Spleen (tissue), 7 donors: ENCODE measurements around the gene NCR3LG1.

Experiments used
- POLR2A ChIP-seq, 3 donors: fragments of 450-650 bp; IDR thresholded peaks; one replicate each; pipeline ENCODE4 v1.5.1; 2017; ENCODE audit warnings: antibody characterized with exemption in 3 of 3, mild to moderate bottlenecking in 1 of 3
- TF ChIP-seq, protein P1 (sequence below), 11 experiments: fragments of 200-600 bp in 7 of 11; fragments of 450-650 bp in 4 of 11; sonication (generic) in 4 of 11; IDR thresholded peaks in 8 of 11; conservative IDR thresholded peaks in 3 of 11; 1 replicate in 7 of 11; 2 replicates in 4 of 11; pipeline versions ENCODE4 v1.4.0 to v1.8.0; 2016 to 2021; ENCODE audit warnings: antibody characterized with exemption in 11 of 11, inconsistent platforms in 4 of 11, mild to moderate bottlenecking in 1 of 11
- donor health status: DM: no; HTN: no; CAD: no; lungs with moderate emphysema.
- donor health status: DM: no; HTN: no; CAD: no.
- donor health status: DM: no; HTN: no; CAD: no.

DNA sequence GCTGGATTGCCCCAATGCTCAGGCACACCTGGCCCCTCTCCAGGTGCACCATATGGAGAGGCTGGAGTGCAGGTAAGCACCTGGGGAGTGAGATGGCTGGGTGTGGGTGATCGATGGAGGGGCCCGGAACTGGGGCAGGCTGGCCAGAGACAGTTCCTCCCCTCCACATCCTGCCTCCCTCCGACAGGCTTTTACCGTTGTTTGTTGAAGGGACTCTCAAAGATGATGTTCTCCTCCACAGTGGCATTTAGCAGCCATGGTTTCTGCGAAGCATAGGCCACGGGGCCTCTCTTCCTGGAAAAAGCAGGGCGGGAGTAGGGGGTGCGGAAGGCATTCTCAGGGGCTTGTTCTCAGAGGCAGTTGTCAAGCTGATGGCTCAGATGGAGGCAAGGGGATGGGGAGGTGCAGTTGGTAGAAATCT, 62.7 kb downstream of the NCR3LG1 start:
- TF ChIP-seq POLR2A (IDR thresholded peaks at IDR 0.05), result no peak
- TF ChIP-seq, protein P1, sequence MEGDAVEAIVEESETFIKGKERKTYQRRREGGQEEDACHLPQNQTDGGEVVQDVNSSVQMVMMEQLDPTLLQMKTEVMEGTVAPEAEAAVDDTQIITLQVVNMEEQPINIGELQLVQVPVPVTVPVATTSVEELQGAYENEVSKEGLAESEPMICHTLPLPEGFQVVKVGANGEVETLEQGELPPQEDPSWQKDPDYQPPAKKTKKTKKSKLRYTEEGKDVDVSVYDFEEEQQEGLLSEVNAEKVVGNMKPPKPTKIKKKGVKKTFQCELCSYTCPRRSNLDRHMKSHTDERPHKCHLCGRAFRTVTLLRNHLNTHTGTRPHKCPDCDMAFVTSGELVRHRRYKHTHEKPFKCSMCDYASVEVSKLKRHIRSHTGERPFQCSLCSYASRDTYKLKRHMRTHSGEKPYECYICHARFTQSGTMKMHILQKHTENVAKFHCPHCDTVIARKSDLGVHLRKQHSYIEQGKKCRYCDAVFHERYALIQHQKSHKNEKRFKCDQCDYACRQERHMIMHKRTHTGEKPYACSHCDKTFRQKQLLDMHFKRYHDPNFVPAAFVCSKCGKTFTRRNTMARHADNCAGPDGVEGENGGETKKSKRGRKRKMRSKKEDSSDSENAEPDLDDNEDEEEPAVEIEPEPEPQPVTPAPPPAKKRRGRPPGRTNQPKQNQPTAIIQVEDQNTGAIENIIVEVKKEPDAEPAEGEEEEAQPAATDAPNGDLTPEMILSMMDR (IDR thresholded peaks at IDR 0.05 in 8 of 11, conservative IDR thresholded peaks at IDR 0.05 in 3 of 11), result no peak
